ENCODE measurements around the gene DNAH1. TPM values are rescaled to one million over a fixed set of nuclear protein-coding genes. Genes with fewer than 3 reads are reported as not detected.

DNAH1 gene
- polyA plus RNA-seq, 1 donor, result 22.9 TPM

- H3K36me3 ChIP-seq (ENCODE audit: control insufficient read depth, insufficient read depth, low read length), result no peaks in the 10 kb centered on the region
- H3K4me1 ChIP-seq (ENCODE audit: control insufficient read depth, insufficient read depth, low read length), result peaks cover 5% of the 10 kb centered on the region
- no peaks in the 10 kb centered on the region for H3K9me3 ChIP-seq (ENCODE audit: control insufficient read depth, low read depth, low read length)
- H3K4me3 ChIP-seq (ENCODE audit: low read length), result no peak overlapping the region
- H3K27ac ChIP-seq (ENCODE audit: low read length), result no peak overlapping the region
- no CpG with 5 or more reads among the region's 18 CpGs for WGBS (ENCODE audit: insufficient coverage, low lambda C conversion rate)
- no peaks in the 10 kb centered on the region for H3K27me3 ChIP-seq (ENCODE audit: control insufficient read depth, insufficient read depth, low read length)
- no peak for DNase-seq
Measured at GRCh38 chr3:52441772-52442332, 125.7 kb downstream of the DNAH1 start.

DNA sequence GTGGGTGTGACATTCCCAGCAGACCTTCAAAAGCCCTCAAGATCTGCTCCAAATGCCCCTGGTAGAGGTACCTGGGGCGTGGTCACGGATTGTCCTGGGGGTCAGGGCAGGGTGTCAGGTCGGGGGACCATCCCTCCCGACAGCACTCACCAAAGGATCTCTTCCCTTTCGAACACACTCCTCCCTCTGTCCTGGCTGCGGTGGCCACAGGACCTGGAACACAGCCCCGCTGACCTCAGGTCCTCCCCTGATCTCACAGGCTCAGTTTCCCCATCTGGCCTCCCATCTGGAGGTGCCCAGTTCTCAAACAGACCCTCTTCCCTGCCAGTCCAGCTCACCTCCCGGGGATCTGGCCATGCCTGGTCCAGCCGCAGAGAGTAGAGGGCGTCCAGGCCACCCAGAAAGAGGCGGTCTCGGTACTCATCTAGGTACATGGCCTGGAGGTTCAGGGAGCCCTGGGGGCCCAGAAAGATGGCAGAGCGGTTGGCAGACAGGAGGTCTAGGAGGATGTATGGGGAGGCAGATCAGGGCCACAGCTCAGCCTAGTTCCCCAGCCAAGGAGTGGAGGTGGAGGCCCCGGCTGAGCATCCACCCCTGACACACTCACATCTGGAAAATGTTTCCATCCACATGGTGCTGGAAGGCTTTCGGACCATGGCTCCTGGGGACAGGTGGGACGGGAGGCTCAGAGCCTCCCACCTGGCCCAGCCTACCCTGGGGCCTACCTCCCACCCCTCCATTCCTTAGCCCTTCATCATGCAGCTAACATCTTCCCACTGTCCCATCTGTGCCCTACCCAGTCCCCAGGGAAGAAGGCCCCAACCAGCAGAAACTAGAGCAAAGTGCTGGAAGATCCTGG is 126.5 kb downstream of the DNAH1 start:
- Histone ChIP-seq H3K27ac (ENCODE audit: low read length) (no peak overlapping the region), H3K9me3 (ENCODE audit: control insufficient read depth, low read depth, low read length) (no peaks in the 10 kb centered on the region), H3K27me3 (ENCODE audit: control insufficient read depth, insufficient read depth, low read length) (no peaks in the 10 kb centered on the region), H3K4me3 (ENCODE audit: low read length) (no peak overlapping the region), H3K36me3 (ENCODE audit: control insufficient read depth, insufficient read depth, low read length) (no peaks in the 10 kb centered on the region), H3K4me1 (ENCODE audit: control insufficient read depth, insufficient read depth, low read length) (peaks cover 5% of the 10 kb centered on the region)
- DNase-seq, result no peak
- WGBS (ENCODE audit: insufficient coverage, low lambda C conversion rate), result no CpG with 5 or more reads among the region's 16 CpGs

GRCh38 chr3:52443268-52443610 is 127.1 kb downstream of the DNAH1 start:
- WGBS (ENCODE audit: insufficient coverage, low lambda C conversion rate), result no CpG with 5 or more reads among the region's 8 CpGs
- no peak for DNase-seq
- Histone ChIP-seq H3K27ac (ENCODE audit: low read length) (no peak overlapping the region), H3K36me3 (ENCODE audit: control insufficient read depth, insufficient read depth, low read length) (no peaks in the 10 kb centered on the region), H3K9me3 (ENCODE audit: control insufficient read depth, low read depth, low read length) (no peaks in the 10 kb centered on the region), H3K27me3 (ENCODE audit: control insufficient read depth, insufficient read depth, low read length) (no peaks in the 10 kb centered on the region), H3K4me1 (ENCODE audit: control insufficient read depth, insufficient read depth, low read length) (peaks cover 5% of the 10 kb centered on the region), H3K4me3 (ENCODE audit: low read length) (no peak overlapping the region)

GRCh38 chr3:52443791-52444687 is 127.9 kb downstream of the DNAH1 start:
- no CpG with 5 or more reads among the region's 25 CpGs for WGBS (ENCODE audit: insufficient coverage, low lambda C conversion rate)
- Histone ChIP-seq H3K27me3 (ENCODE audit: control insufficient read depth, insufficient read depth, low read length) (no peaks in the 10 kb centered on the region), H3K4me1 (ENCODE audit: control insufficient read depth, insufficient read depth, low read length) (peaks cover 5% of the 10 kb centered on the region), H3K9me3 (ENCODE audit: control insufficient read depth, low read depth, low read length) (no peaks in the 10 kb centered on the region), H3K36me3 (ENCODE audit: control insufficient read depth, insufficient read depth, low read length) (no peaks in the 10 kb centered on the region), H3K27ac (ENCODE audit: low read length) (no peak overlapping the region), H3K4me3 (ENCODE audit: low read length) (no peak overlapping the region)
- DNase-seq, result no peak

GRCh38 chr3:52444860-52445793 is 129.0 kb downstream of the DNAH1 start, which contains the start of gene SEMA3G:
TSS of gene SEMA3G (minus strand) at chr3:52445103. CDS start at chr3:52445027, 76 bp downstream.
- Histone ChIP-seq H3K27me3 (ENCODE audit: control insufficient read depth, insufficient read depth, low read length) (no peaks in the 10 kb centered on the region), H3K27ac (ENCODE audit: low read length) (no peak within 1 kb of the TSS), H3K4me1 (ENCODE audit: control insufficient read depth, insufficient read depth, low read length) (peaks cover 8% of the 10 kb centered on the region), H3K9me3 (ENCODE audit: control insufficient read depth, low read depth, low read length) (no peaks in the 10 kb centered on the region), H3K36me3 (ENCODE audit: control insufficient read depth, insufficient read depth, low read length) (no peaks in the 10 kb centered on the region), H3K4me3 (ENCODE audit: low read length) (no peak within 1 kb of the TSS)
- peak in 1 of 2 donors; percentile 60 for DNase-seq
- WGBS (ENCODE audit: insufficient coverage, low lambda C conversion rate), result no CpG with 5 or more reads among the region's 19 CpGs

- H3K36me3 ChIP-seq (ENCODE audit: control insufficient read depth, insufficient read depth, low read length), result no peaks in the 10 kb centered on the region
- H3K4me1 ChIP-seq (ENCODE audit: control insufficient read depth, insufficient read depth, low read length), result peaks cover 10% of the 10 kb centered on the region
- DNase-seq, result no peak
- no CpG with 5 or more reads among the region's 4 CpGs for WGBS (ENCODE audit: insufficient coverage, low lambda C conversion rate)
- H3K4me3 ChIP-seq (ENCODE audit: low read length), result no peak overlapping the region
- no peaks in the 10 kb centered on the region for H3K27me3 ChIP-seq (ENCODE audit: control insufficient read depth, insufficient read depth, low read length)
- no peaks in the 10 kb centered on the region for H3K9me3 ChIP-seq (ENCODE audit: control insufficient read depth, low read depth, low read length)
- no peak overlapping the region for H3K27ac ChIP-seq (ENCODE audit: low read length)
Measured at GRCh38 chr3:52446042-52446441, 129.9 kb downstream of the DNAH1 start.

DNA sequence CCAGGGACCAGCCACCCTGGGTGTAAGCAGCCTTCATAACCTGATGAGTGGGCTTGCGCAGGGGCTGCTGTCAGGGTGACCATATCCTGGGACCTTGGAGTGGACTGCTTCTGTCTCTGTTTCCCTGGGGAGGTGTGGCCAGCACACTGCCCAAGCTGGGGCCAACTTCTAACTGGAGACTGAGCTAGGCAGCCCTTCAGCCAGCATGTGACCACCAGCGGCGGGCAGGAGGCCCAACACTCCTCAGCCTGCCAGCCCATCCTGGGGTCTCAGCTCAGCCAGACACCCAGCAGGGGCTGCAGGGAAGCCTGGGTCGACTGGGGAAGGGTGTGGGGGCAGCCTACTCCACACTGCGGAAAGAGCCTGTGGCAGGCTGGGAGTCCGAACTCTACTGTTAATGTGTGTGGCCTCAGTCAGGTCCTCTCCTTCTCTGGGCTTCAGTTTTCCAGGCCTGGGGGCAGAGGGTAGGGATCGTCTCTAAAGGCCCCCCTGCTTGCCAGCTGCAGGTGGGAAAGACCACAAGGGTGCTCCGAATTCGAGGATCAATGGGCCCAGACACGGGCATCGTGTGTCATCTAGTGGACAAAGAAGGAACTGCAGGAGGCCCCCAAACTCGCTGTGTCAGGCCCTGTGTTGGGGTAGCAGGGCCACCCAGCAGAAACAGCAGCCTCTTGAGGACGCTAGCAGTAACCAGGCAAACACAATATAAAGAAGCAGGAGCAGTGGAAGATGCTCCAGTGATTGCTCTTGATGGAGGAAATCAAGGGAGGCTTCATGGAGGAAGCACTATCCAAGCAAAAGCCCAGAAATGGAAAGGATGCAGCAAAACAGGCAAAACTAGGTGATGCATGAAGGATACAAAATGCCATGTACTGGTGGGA is 130.8 kb downstream of the DNAH1 start:
- Histone ChIP-seq H3K27me3 (ENCODE audit: control insufficient read depth, insufficient read depth, low read length) (no peaks in the 10 kb centered on the region), H3K9me3 (ENCODE audit: control insufficient read depth, low read depth, low read length) (no peaks in the 10 kb centered on the region), H3K27ac (ENCODE audit: low read length) (no peak overlapping the region), H3K4me3 (ENCODE audit: low read length) (no peak overlapping the region), H3K4me1 (ENCODE audit: control insufficient read depth, insufficient read depth, low read length) (peaks cover 10% of the 10 kb centered on the region), H3K36me3 (ENCODE audit: control insufficient read depth, insufficient read depth, low read length) (no peaks in the 10 kb centered on the region)
- DNase-seq, result peak in 1 of 2 donors; percentile 22
- 0% methylated on average over 1 of the region's 13 CpGs for WGBS (ENCODE audit: insufficient coverage, low lambda C conversion rate)

GRCh38 chr3:52447512-52448355 is 131.6 kb downstream of the DNAH1 start:
- Histone ChIP-seq H3K27ac (ENCODE audit: low read length) (no peak overlapping the region), H3K36me3 (ENCODE audit: control insufficient read depth, insufficient read depth, low read length) (no peaks in the 10 kb centered on the region), H3K4me3 (ENCODE audit: low read length) (no peak overlapping the region), H3K4me1 (ENCODE audit: control insufficient read depth, insufficient read depth, low read length) (peaks cover 11% of the 10 kb centered on the region), H3K9me3 (ENCODE audit: control insufficient read depth, low read depth, low read length) (no peaks in the 10 kb centered on the region), H3K27me3 (ENCODE audit: control insufficient read depth, insufficient read depth, low read length) (no peaks in the 10 kb centered on the region)
- WGBS (ENCODE audit: insufficient coverage, low lambda C conversion rate), result no CpG with 5 or more reads among the region's 12 CpGs
- no peak for DNase-seq
